Measurements from ENCODE around the gene DYNC2LI1. TPM values are rescaled to one million over a fixed set of nuclear protein-coding genes. Genes with fewer than 3 reads are reported as not detected.

DYNC2LI1 gene
- polyA plus RNA-seq, 1 experiment: 23.3 TPM

GRCh38 chr2:43798300-43798699 is 24.5 kb downstream of the DYNC2LI1 start:
- DNase-seq (ENCODE audit: low read depth, low spot score): no peak
- H3K27me3 ChIP-seq (ENCODE audit: control insufficient read depth, insufficient read depth, low read length): no peaks in the 10 kb centered on the region
- POLR2A ChIA-PET: no interaction called here
- CTCF ChIA-PET: interaction anchor here (0.8 to 1.1 kb wide), 2 partner anchors 12 to 185 kb away, joined by 3 read pairs; no protein-coding TSS in a partner anchor
- no peak overlapping the region for H3K4me3 ChIP-seq (ENCODE audit: low read depth, low read length)
- H3K27ac ChIP-seq (ENCODE audit: low read depth, low read length): no peak overlapping the region
- no peaks in the 10 kb centered on the region for H3K9me3 ChIP-seq (ENCODE audit: control insufficient read depth, insufficient read depth, low read length)
- TF ChIP-seq CTCF (IDR thresholded peaks at IDR 0.05; ENCODE audit: low read depth, low read length): peak; percentile 18; the same call in 1 of the 2 replicates

GRCh38 chr2:43800894-43801293 is 27.1 kb downstream of the DYNC2LI1 start:
- ChIA-PET POLR2A (no interaction called here), CTCF (no interaction called here)
- H3K4me3 ChIP-seq (ENCODE audit: low read depth, low read length): no peak overlapping the region
- TF ChIP-seq CTCF (IDR thresholded peaks at IDR 0.05; ENCODE audit: low read depth, low read length): no peak
- H3K27me3 ChIP-seq (ENCODE audit: control insufficient read depth, insufficient read depth, low read length): no peaks in the 10 kb centered on the region
- H3K27ac ChIP-seq (ENCODE audit: low read depth, low read length): no peak overlapping the region
- no peaks in the 10 kb centered on the region for H3K9me3 ChIP-seq (ENCODE audit: control insufficient read depth, insufficient read depth, low read length)
- no peak for DNase-seq (ENCODE audit: low read depth, low spot score)

- ChIA-PET CTCF (no interaction called here), POLR2A (no interaction called here)
- no peak for DNase-seq (ENCODE audit: low read depth, low spot score)
Observed at GRCh38 chr2:43802135-43802534, 28.3 kb downstream of the DYNC2LI1 start.

GRCh38 chr2:43803113-43803512 is 29.3 kb downstream of the DYNC2LI1 start:
- no peaks in the 10 kb centered on the region for H3K27me3 ChIP-seq (ENCODE audit: control insufficient read depth, insufficient read depth, low read length)
- H3K9me3 ChIP-seq (ENCODE audit: control insufficient read depth, insufficient read depth, low read length): no peaks in the 10 kb centered on the region
- no peak overlapping the region for H3K27ac ChIP-seq (ENCODE audit: low read depth, low read length)
- CTCF ChIA-PET: no interaction called here
- DNase-seq (ENCODE audit: low read depth, low spot score): no peak
- TF ChIP-seq CTCF (IDR thresholded peaks at IDR 0.05; ENCODE audit: low read depth, low read length): no peak
- H3K4me3 ChIP-seq (ENCODE audit: low read depth, low read length): no peak overlapping the region
- POLR2A ChIA-PET: no interaction called here

More at GRCh38 chr2:43802135-43802534, 28.3 kb downstream of the DYNC2LI1 start:
- Histone ChIP-seq H3K4me3 (ENCODE audit: low read depth, low read length) (no peak overlapping the region), H3K9me3 (ENCODE audit: control insufficient read depth, insufficient read depth, low read length) (no peaks in the 10 kb centered on the region), H3K27ac (ENCODE audit: low read depth, low read length) (no peak overlapping the region), H3K27me3 (ENCODE audit: control insufficient read depth, insufficient read depth, low read length) (no peaks in the 10 kb centered on the region)
- no peak for TF ChIP-seq CTCF (IDR thresholded peaks at IDR 0.05; ENCODE audit: low read depth, low read length)

GRCh38 chr2:43806719-43807031 is 32.8 kb downstream of the DYNC2LI1 start:
- Histone ChIP-seq H3K27ac (ENCODE audit: low read depth, low read length) (no peak overlapping the region), H3K27me3 (ENCODE audit: control insufficient read depth, insufficient read depth, low read length) (no peaks in the 10 kb centered on the region), H3K9me3 (ENCODE audit: control insufficient read depth, insufficient read depth, low read length) (no peaks in the 10 kb centered on the region), H3K4me3 (ENCODE audit: low read depth, low read length) (no peak overlapping the region)
- ChIA-PET CTCF (no interaction called here), POLR2A (no interaction called here)
- no peak for TF ChIP-seq CTCF (IDR thresholded peaks at IDR 0.05; ENCODE audit: low read depth, low read length)
- no peak for DNase-seq (ENCODE audit: low read depth, low spot score)

Measured in AG04450 (cell line).